ENCODE measurements around the gene MYRF.

DNA sequence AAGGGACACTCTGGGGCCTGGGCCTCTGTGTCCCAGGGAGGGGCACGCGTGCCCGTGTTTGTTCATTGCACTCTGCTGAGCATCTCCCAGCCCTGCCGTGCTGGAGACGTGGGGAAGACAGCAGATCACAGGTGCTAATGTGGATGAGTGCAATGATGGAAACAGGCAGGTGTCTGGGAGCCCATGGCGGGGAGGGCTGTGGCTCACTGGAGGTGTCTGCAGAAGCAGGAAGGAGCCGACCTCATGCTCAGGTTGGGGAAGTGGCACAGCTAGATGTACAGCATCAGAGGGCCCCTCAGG, 32.0 kb downstream of the MYRF start:
- TF ChIP-seq CTCF (conservative IDR thresholded peaks at IDR 0.05; ENCODE audit: low read depth, low read length) (no peak), MAZ (IDR thresholded peaks at IDR 0.05; ENCODE audit: borderline replicate concordance, low read depth, low read length) (no peak), RAD21 (IDR thresholded peaks at IDR 0.05; ENCODE audit: low read length) (no peak)
